K562 (cell line): ENCODE measurements around the gene FGF22. TPM values are rescaled to one million over a fixed set of nuclear protein-coding genes. Genes with fewer than 3 reads are reported as not detected.

Experiments used
- ATAC-seq: fragments of 200-7000 bp; cut with Tn5 transposase; 3 replicates; pipeline ENCODE4 v1.9.1; 2020; ENCODE audit warnings: moderate library complexity
- BruUV-seq: library from RNA; stranded (reverse); fragments of 400-500 nt; replicated peaks from 2 replicates; lab custom pipeline; 2021; lab: Mats Ljungman, UMichigan
- CTCF ChIA-PET: fragments of 300-600 bp; formaldehyde crosslinking; extraction: SDS; loops from one replicate; lab custom pipeline; 2021; ENCODE audit warnings: low intra/inter-chr PET ratio; lab: Yijun Ruan, JAX
- POLR2A ChIA-PET: fragments of 300-600, 350-650 bp; sonication (Branson Sonifier 250); formaldehyde crosslinking; extraction: SDS; loops from one replicate; lab custom pipeline; 2021; ENCODE audit warnings: antibody characterized with exemption, inconsistent platforms; lab: Yijun Ruan, JAX
- DNase-seq, 4 experiments: peaks; one replicate each; pipeline versions ENCODE4 v3.0.0 to v3.0.0-alpha.2; 2011 to 2018; ENCODE audit warnings: low spot score in 3 of 4, mixed read lengths in 3 of 4; ENCODE audit errors: extremely low read depth in 1 of 4
- FAIRE-seq: peaks from 2 replicates; lab custom pipeline; 2011; peaks lifted over from hg19 to GRCh38; lab: Jason Lieb, UNC
- H2AFZ ChIP-seq: 2 replicates; pipeline ENCODE4 v1.6.0; 2011; ENCODE audit warnings: low read depth, low read length, control low read depth, inconsistent platforms
- H3K27ac ChIP-seq: fragments of 200-600 bp; 3 replicates; pipeline ENCODE4 v1.8.0; 2011; ENCODE audit warnings: low read depth, mild to moderate bottlenecking, control low read depth, inconsistent platforms, low read length, moderate library complexity, mixed read lengths; ENCODE audit errors: extremely low read depth
- H3K27me3 ChIP-seq, 2 experiments: fragments of 300-600 bp in 1 of 2; 2 replicates in 1 of 2; 3 replicates in 1 of 2; pipeline versions ENCODE4 v1.6.0 to v1.8.0; 2011; ENCODE audit warnings: inconsistent platforms in 2 of 2, low read length in 2 of 2, mild to moderate bottlenecking in 1 of 2, mixed read lengths in 1 of 2, moderate library complexity in 1 of 2; ENCODE audit not compliant: control insufficient read depth in 2 of 2, insufficient read depth in 2 of 2
- H3K36me3 ChIP-seq: fragments of 300-600 bp; 3 replicates; pipeline ENCODE4 v1.8.0; 2011; ENCODE audit warnings: mild to moderate bottlenecking, low read length, inconsistent platforms; ENCODE audit not compliant: control insufficient read depth, insufficient read depth
- H3K4me1 ChIP-seq, 2 experiments: fragments of 200-600 bp in 1 of 2; replicated peaks in 1 of 2; 2 replicates in 1 of 2; 3 replicates in 1 of 2; pipeline versions ENCODE4 v1.5.1 to v1.8.0; 2011; ENCODE audit warnings: inconsistent platforms in 2 of 2, low read length in 2 of 2, mild to moderate bottlenecking in 1 of 2, mixed read lengths in 1 of 2, moderate library complexity in 1 of 2; ENCODE audit not compliant: control insufficient read depth in 2 of 2, insufficient read depth in 2 of 2
- H3K4me2 ChIP-seq: 2 replicates; pipeline ENCODE4 v1.6.1; 2011; ENCODE audit warnings: low read length, control low read depth, inconsistent platforms, mixed read lengths; ENCODE audit not compliant: insufficient read depth
- H3K4me3 ChIP-seq: fragments of 200-600 bp; sonication (generic), shearing (Covaris generic); 2 replicates; pipeline ENCODE4 v1.5.1; 2016; ENCODE audit warnings: control low read depth, inconsistent platforms
- H3K79me2 ChIP-seq: fragments of 200-600 bp; 3 replicates; pipeline ENCODE4 v1.8.0; 2011; ENCODE audit warnings: low read length, inconsistent platforms; ENCODE audit not compliant: control insufficient read depth, insufficient read depth
- H3K9ac ChIP-seq, 2 experiments: 2 replicates each; pipeline versions ENCODE4 v1.6.0 to v1.6.1; 2011; ENCODE audit warnings: low read depth in 2 of 2, low read length in 2 of 2, control low read depth in 1 of 2, inconsistent platforms in 1 of 2, mild to moderate bottlenecking in 1 of 2, mixed read lengths in 1 of 2; ENCODE audit not compliant: insufficient read depth in 1 of 2
- H3K9me1 ChIP-seq: one replicate; pipeline ENCODE4 v1.6.0; 2011; ENCODE audit warnings: inconsistent platforms, mild to moderate bottlenecking, low read length, moderate library complexity; ENCODE audit not compliant: control insufficient read depth, insufficient read depth
- H3K9me3 ChIP-seq: replicated peaks from 2 replicates; pipeline ENCODE4 v1.5.1; 2011; ENCODE audit warnings: low read depth, low read length, inconsistent platforms; ENCODE audit not compliant: control insufficient read depth, insufficient read depth
- H4K20me1 ChIP-seq: replicated peaks from 2 replicates; pipeline ENCODE4 v1.6.1; 2011; ENCODE audit warnings: low read length, inconsistent platforms, mixed read lengths; ENCODE audit not compliant: control insufficient read depth, insufficient read depth
- BCOR ChIP-seq: fragments of 450-650 bp; IDR thresholded peaks from 2 replicates; pipeline ENCODE4 v1.6.1; 2016
- CEBPZ ChIP-seq: fragments of 150-350 bp; IDR thresholded peaks from 2 replicates; pipeline ENCODE4 v1.6.1; 2014; ENCODE audit warnings: low read depth, mild to moderate bottlenecking, low read length, borderline replicate concordance
- E2F8 ChIP-seq: fragments of 450-650 bp; IDR thresholded peaks from 2 replicates; pipeline ENCODE4 v1.7.1; 2018; ENCODE audit warnings: mild to moderate bottlenecking, low read depth; ENCODE audit not compliant: partially characterized antibody
- POLR2G ChIP-seq: fragments of 200-400 bp; formaldehyde crosslinking; IDR thresholded peaks from 2 replicates; pipeline ENCODE4 v1.6.1; 2017; ENCODE audit warnings: low read depth, mild to moderate bottlenecking, antibody characterized with exemption, low read length, moderate library complexity
- SAFB ChIP-seq: fragments of 200-400 bp; formaldehyde crosslinking; IDR thresholded peaks from 2 replicates; pipeline ENCODE4 v1.6.1; 2017; ENCODE audit warnings: low read depth, low read length, borderline replicate concordance
- SMARCB1 ChIP-seq: IDR thresholded peaks from 2 replicates; pipeline ENCODE4 v1.6.1; 2011; ENCODE audit warnings: improper control_type of control experiment, low read depth; ENCODE audit not compliant: insufficient read length
- SPI1 ChIP-seq: IDR thresholded peaks from 2 replicates; pipeline ENCODE4 v1.6.1; 2011; ENCODE audit warnings: low read depth, low read length, control low read depth, borderline replicate concordance
- ZBTB2 ChIP-seq: fragments of 450-650 bp; IDR thresholded peaks from 2 replicates; pipeline ENCODE4 v1.6.1; 2016; ENCODE audit warnings: antibody characterized with exemption
- ZC3H11A ChIP-seq: IDR thresholded peaks from 2 replicates; pipeline ENCODE4 v1.6.1; 2012; ENCODE audit warnings: low read depth, low read length, improper control_type of control experiment
- ZNF124 ChIP-seq: sonication (generic); formaldehyde crosslinking; IDR thresholded peaks from 2 replicates; pipeline ENCODE4 v1.8.1; 2022; ENCODE audit warnings: missing genetic modification reagents
- ZNF274 ChIP-seq: IDR thresholded peaks from 2 replicates; pipeline ENCODE4 v1.6.1; 2011; ENCODE audit warnings: low read depth, mild to moderate bottlenecking, low read length, moderate library complexity, borderline replicate concordance
- ZNF551 ChIP-seq: fragments of 250-450 bp; sonication (Bioruptor Pico); IDR thresholded peaks from 2 replicates; pipeline ENCODE4 v1.5.0; 2021; ENCODE audit warnings: mild to moderate bottlenecking, moderate library complexity
- WGBS: fragments of 100-300 bp; shearing (Covaris generic); methylation state at CpG from one replicate; pipeline ENCODE4 v1.1.6; 2016; ENCODE audit warnings: low coverage, mixed read lengths; ENCODE audit not compliant: insufficient coverage; ENCODE audit errors: missing lambda C conversion rate; 5-methylcytosine and 5-hydroxymethylcytosine counted together
- in situ Hi-C: fragments of 300-500 bp; cut with MboI; formaldehyde crosslinking; loops from 4 replicates; pipeline ENCODE4 v1.15.0; 2018; ENCODE audit warnings: inconsistent platforms, mixed read lengths
- intact Hi-C: fragments of 100-400 bp; cut with micrococcal nuclease; formaldehyde crosslinking; loops from 2 replicates; pipeline ENCODE4 v1.14.2; 2022
- polyA plus RNA-seq, 8 experiments: library from polyadenylated mRNA; depleted of rRNA in 4 of 8; stranded (reverse) in 5 of 8; unstranded in 3 of 8; fragments of >200 nt; fragmentation: Nextera tagmentation in 2 of 8; fragmentation: Illumina TruSeq in 1 of 8; extraction: Ambion mirVana in 2 of 8; extraction: Trizol in 1 of 8; gene quantifications; 2 replicates each; pipeline versions ENCODE4 v1.2.1 to v1.2.3, GENCODE V29; 2011 to 2014; ENCODE audit warnings: inconsistent platforms in 1 of 8, missing spikeins in 1 of 8
- total RNA-seq, 7 experiments: library from RNA; depleted of rRNA in 6 of 7; stranded (reverse); fragments of >200 nt in 6 of 7; fragmentation: Illumina TruSeq in 2 of 7; extraction: Trizol in 2 of 7; gene quantifications; 2 replicates each; pipeline versions ENCODE4 v1.2.1 to v1.2.3, GENCODE V29; 2011 to 2021; ENCODE audit warnings: low replicate concordance in 1 of 7

The FGF22 gene
- total and polyA plus RNA-seq, 9 of the 15 experiments (the other 6 are each of a cell fraction or from before 2014, with no cell fraction given) = 0.14 to 2.2 (median 0.86) TPM; not detected in 4

GRCh38 chr19:661427-662196 lies 21.9 kb downstream of the FGF22 start:
- POLR2A ChIA-PET = interaction anchor here (0.6 kb wide), 1 partner anchor 245 kb away, joined by 4 read pairs; no protein-coding TSS in a partner anchor
- in situ Hi-C loops (no loop called here), intact Hi-C loops (no loop called here)
- DNase-seq (peak in 3 of 4 experiments; percentile 28 to 55 (median 38)), FAIRE-seq (peak; percentile 46), ATAC-seq (peak; percentile 61)
- BruUV-seq = TSS peak; percentile 45
- peaks cover 14% of the 10 kb centered on the region for H3K9me1 ChIP-seq
- peak overlapping the region; percentile 88 for H3K4me2 ChIP-seq
- H3K27ac ChIP-seq = peak overlapping the region; percentile 98
- peaks cover 50% of the 10 kb centered on the region; the same call in 2 of the 3 replicates for H3K36me3 ChIP-seq
- CTCF ChIA-PET = no interaction called here
- no peaks in the 10 kb centered on the region for H3K27me3 ChIP-seq
- H4K20me1 ChIP-seq = peaks cover 45% of the 10 kb centered on the region
- H3K4me1 ChIP-seq = peaks cover 21 to 75% of the 10 kb centered on the region in 2 experiments
- no peak overlapping the region for H2AFZ ChIP-seq
- H3K9me3 ChIP-seq = peaks cover 5% of the 10 kb centered on the region
- peak overlapping the region; percentile 100 for H3K4me3 ChIP-seq
- H3K79me2 ChIP-seq = peaks cover 64% of the 10 kb centered on the region
- 2% methylated on average over 31 of the region's 31 CpGs for WGBS
- H3K9ac ChIP-seq = peak overlapping the region; percentile 97
- TF ChIP-seq ZNF124 (CRISPR knock-in tag) = no peak
- no peak for TF ChIP-seq SAFB
- 0 out of 2 replicates have a peak, but pooled peaks have one; percentile 10 for TF ChIP-seq BCOR
- TF ChIP-seq POLR2G = no peak
- no peak for TF ChIP-seq ZNF551
- no peak for TF ChIP-seq E2F8
- TF ChIP-seq ZC3H11A = no peak
- TF ChIP-seq SPI1 = peak; percentile 1; the same call in 1 of the 2 replicates
- TF ChIP-seq ZNF274 = no peak
- no peak for TF ChIP-seq ZBTB2
- no peak for TF ChIP-seq CEBPZ
- no peak for TF ChIP-seq SMARCB1
